SKM-1 (cell line): Measurements from ENCODE around the gene TXNRD2.

Experiments used
- DNase-seq: peaks from one replicate; lab custom pipeline; 2025; ENCODE audit not compliant: unreplicated experiment; lab: John Stamatoyannopoulos, UW

TXNRD2 gene

DNA sequence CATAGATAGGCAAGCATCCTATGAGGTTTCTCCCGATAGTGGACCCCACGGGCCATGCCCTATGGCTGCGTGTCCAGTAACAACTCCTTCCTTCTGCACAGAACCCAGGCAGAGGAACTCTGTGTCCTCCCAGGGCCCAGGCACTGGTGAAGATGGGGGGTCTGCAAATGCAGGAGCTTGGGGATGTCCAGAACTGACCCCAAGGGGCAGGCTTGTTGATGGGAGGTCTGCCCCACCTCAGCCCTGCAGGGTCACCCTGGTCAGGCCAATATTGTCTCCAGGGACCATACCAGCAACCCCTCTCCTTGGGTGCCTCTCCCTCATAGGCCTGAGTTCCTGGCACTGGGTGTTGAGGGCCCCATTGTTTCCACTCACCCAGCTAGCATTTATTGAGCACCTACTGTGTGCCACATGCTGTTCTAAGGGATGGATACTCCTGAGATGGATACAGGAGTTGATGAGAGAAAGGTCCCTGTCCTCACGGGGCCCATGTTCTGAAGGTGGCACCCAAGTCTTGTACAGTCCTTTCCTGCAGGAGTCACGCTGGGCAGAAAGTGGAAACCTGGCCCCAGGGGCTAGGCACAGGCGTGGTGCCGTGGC is 26.3 kb upstream of the TXNRD2 start:
- no peak for DNase-seq

DNA sequence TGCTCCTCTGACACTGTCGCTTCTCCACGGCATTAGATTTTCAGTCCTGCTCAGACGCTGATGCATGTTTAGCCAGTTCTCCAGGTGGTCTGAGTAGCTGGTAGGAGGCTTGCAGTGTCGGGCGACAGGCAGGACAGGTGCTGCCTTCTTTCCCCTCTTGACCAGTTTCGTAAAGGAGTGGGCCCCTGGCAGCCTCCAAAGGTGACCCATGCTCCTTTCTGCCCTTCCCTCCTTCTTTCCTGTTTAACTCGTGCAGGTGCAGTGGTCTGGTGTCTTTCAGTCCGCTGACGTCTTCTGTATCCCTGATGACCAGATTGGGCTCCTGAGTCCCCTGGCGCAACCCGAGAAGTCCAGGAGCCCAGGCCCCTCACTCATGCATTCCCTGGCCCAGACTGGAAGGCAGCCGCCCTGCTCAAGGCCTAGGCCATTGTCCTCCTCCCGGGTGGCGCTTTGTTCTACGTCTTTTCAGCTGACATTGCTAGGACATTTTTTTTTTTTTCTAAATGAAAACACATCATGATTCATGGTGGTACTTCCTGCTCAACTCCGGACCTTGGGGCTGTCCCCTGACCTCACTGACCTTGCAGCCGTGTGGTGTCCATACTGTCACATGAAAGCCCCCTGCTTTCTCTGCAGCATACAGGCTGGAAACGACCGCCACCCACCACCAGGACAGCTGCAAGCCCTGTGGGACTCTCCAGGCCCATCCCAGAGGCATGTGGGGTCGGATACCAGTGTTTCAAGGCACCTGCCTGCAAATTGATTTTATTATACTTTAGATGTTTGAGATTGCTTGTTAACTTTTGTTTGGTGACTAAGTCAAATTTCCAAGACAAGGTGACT is 25.5 kb upstream of the TXNRD2 start:
- DNase-seq = no peak

DNA sequence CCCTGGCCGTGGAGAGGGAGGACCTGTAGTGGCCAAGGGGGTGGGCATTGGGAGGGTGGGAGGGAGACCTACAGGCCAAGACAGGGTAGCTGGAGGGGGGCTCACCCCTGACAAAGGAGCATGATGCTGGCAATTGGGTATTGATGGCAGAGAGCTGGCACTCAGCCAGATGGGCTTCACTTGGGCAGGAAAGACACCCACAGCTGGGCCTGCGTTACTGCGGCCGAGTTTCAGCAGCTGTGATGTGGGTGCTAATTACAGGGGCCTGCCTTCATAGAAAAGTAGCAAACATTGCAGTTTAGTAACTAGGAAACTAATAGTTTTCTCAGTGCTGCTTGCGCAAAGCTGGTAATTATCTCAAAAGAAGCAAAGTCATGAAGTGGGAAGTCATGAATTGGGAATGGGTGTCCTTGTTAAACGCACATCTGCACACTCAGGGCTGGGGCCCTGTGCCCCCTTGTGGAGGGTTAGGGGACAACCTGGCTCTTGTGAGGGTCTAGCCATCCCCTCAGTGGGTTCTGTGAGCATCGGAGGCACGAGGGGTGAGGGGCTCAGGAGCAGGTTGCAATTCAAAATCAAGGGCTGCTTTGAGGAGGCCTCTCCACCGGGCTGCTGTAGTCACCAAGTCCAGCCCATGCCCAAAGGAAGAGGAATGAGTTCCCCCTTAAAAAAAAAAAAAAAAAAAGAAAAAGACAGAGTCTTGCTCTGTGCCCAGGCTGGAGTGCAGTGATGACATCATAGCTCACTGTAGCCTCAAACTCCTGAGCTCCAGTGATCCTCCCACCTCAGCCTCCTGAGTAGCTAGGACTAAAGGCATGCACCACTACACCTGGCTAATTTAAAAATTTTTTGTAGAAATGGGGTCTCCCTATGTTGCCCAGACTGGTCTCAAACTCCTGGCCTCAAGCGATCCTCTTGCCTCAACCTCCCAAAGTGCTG is 24.4 kb upstream of the TXNRD2 start:
- DNase-seq = no peak

DNA sequence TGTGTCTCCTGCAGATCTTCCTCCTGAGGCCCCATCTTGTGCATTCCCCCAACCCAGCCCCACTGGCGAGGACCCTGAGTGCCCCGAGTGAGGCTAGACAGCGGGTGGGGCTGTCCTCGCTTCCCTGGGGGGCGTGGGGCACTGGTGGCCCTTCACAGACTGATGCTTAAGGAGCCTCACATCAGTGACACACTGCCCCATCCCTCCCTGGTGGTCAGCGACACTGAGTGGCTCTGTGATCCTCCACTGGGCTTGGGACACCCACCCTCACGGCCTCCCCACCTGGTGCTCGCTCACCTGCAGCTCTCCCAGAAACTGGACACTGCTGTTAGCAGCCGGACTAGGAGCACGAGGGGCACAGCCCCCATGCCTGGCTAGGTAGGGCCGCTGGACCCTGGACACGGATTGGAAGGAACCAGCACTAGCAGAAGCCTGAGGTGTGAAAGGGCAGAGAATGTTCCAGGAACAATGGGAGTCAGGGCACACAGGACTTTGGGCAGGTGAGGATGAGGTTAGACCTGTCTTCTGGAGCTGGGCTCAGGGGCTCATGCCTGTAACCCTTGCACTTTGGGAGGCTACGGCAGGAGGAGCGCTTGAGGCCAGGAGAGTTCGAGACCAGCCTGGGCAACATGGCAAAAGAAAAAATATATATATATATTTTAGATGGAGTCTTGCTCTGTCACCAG is 23.2 kb upstream of the TXNRD2 start:
- DNase-seq = no peak

DNA sequence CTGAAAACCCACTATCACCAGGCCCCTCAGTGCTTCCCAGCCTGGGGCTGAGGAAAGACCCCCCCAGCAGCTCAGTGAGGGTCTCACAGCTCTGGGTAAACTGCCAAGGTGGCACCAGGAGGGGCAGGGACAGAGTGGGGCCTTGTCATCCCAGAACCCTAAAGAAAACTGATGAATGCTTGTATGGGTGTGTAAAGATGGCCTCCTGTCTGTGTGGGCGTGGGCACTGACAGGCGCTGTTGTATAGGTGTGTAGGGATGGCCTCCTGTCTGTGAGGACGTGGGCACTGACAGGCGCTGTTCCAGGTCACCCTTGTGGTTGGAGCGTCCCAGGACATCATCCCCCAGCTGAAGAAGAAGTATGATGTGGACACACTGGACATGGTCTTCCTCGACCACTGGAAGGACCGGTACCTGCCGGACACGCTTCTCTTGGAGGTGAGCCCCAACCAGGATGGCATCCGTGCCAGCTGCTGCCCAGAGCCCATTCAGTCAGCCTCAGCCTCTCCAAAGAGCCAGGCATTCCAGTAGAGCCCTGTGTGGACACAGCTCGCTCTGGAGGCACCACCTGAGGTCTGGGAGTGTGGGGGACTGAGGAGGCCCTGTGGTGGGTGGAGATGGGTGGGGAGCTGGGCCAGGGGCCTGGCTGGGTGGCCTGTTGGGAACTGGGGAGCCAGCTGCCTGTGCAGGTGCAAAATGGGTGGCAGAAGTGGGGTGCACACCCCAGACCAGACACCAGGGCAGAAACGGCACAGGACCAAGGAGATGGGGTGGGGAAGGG is 22.4 kb upstream of the TXNRD2 start:
- no peak for DNase-seq

DNA sequence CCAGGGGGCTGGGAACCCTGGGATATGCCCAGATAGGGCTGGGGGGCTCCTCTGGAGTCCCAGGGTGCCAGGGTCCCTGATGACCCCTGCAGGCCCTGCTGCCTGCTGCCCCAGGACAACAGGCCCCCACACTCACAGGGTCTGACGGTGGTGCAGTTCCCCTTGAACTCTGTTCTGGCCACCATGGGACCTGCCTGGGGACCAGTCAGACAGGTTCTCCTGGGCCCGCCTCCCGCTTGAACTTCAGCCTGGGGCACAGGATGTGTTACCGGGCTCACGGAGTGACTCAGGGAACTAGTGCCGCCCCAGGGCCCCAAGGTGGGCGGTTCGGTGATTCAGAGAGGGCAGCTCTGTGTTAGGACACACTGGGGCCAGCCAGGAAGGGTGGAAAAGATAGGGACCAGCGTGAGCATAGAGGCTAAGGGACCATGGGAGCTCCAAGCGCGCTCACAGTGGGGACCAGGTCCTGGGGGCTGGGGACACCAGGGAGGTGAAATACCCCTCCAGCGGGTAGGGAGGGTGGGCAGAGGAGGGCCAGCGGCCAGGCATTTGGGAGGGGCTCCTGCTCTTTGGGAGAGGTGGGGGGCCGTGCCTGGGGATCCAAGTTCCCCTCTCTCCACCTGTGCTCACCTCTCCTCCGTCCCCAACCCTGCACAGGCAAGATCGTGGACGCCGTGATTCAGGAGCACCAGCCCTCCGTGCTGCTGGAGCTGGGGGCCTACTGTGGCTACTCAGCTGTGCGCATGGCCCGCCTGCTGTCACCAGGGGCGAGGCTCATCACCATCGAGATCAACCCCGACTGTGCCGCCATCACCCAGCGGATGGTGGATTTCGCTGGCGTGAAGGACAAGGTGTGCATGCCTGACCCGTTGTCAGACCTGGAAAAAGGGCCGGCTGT is 21.5 kb upstream of the TXNRD2 start:
- no peak for DNase-seq

DNA sequence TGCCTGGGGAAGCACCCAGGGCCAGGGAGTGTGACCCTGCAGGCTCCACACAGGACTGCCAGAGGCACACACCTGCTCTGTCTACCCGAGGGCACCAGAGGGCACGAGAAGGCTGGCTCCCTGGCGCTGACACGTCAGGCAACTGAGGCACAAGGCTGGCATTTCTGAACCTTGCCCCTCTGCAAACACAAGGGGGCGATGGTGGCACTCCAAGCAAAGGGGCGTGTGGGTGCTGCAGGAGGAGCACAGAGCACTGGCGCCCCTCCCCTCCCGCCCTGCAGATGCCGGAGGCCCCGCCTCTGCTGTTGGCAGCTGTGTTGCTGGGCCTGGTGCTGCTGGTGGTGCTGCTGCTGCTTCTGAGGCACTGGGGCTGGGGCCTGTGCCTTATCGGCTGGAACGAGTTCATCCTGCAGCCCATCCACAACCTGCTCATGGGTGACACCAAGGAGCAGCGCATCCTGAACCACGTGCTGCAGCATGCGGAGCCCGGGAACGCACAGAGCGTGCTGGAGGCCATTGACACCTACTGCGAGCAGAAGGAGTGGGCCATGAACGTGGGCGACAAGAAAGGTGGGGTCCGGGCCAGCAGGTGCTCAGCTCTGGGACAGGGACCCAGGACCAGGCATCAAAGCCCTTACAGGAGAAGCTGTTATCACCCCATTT is 20.8 kb upstream of the TXNRD2 start:
- DNase-seq = no peak

DNA sequence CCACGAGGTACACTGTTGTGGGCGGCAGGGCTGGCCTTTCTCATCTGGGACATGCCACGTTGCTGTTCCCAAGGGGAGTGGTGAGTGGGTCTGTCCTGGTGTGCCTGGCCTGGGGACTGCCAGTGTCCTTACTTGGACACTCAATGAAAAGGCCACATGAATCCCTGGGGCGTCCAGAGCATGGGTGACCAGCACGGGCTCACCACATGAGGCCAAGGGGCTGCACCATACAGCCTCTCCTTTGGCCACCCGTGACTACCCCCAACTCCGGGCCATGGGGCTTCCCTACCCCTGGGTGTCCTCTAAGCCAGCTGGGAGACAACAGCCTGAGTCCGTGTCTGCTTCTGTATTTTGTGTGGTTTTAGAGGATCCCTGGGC is 20.2 kb upstream of the TXNRD2 start:
- DNase-seq = no peak

DNA sequence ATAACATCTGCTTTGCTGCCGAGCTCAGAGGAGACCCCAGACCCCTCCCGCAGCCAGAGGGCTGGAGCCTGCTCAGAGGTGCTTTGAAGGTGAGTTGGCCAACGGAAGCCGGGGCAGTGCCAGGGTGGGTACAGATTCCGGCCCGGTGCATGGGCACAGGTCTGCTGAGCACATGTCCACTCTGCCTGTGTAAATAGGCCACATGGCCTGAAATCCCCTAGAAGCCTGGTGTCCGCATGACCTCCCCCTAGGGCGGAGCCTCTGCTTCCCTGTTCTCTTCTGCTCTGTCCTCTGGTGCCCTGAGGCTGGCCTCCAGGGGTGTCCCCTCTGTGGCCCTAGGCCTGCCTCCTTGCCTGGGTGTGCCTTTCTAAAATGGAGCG is 19.6 kb upstream of the TXNRD2 start:
- DNase-seq = no peak

DNA sequence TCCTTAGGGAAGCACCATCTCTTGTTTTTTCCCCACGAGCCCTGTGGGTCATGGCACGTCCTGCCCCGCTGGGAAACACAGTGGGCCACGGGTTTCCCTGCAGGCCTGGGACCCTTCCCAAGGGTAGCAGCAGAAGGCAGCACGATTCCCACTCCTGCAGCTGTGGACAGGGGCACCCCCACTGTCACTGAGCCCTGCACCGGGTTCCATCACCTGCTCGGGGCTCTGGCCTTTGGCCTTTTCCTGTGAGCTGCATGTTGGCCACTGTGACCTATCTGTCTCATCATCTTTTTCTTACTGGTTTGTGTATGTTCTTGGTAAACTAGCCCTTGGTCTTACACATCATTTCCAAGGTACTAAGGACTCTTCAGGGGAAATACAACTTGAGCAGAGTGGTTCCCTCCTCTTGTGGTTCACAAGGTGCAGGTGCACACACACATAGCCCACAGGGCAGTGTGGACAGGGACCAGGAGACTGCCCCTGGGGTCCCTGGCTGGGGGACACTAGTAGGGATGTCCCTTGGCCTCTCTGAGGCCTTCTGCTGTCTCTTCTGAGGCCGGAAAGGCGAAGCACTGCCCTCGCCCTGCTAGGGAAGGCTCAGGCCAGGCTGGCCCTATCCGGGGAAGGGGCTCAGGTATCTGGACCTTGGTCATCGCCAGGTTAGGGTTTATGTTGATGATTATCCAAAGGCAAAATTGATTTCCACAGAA is 19.0 kb upstream of the TXNRD2 start:
- DNase-seq = no peak

DNA sequence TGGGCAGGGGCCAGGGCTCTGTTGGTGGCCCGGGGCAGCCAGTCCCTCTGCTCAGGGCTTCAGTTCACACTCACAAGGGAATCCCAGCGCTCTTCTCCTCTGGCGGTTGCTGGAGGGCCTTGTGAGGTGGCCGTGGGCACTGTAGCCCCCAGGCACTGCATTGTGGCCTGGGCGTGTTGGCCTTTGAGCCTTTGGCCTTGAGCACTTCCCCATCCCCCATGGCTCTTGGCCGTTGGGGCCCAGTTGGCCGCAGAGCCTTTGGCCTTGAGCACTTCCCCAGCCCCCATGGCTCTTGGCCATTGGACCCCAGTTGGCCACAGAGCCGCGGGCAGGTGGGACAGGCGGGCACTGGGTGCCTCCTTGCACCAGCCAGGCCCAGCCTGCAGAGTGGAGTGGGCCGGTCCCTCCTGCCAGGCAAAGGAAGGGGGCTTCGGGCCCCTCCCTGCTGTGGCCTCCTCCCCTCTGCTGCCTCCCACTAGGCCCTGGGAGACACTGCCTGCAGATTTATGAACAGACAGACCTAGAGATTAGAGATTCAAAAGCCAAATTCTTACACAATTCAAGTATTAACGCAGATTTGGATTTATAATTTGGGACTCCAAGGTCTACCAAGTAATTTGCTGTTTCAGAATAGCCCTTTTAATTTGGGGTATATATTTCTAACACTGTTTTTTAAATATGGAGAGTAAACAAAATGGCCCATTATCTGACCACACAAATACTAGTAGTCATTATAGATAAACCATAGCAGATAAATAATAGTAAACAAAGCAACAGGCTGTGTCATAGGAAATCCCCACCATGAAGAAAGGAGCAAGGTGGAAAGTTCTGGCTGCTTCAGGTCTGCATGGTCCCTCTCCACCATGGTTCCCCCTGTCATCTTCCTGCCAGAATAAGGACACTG is 18.2 kb upstream of the TXNRD2 start:
- DNase-seq = no peak

DNA sequence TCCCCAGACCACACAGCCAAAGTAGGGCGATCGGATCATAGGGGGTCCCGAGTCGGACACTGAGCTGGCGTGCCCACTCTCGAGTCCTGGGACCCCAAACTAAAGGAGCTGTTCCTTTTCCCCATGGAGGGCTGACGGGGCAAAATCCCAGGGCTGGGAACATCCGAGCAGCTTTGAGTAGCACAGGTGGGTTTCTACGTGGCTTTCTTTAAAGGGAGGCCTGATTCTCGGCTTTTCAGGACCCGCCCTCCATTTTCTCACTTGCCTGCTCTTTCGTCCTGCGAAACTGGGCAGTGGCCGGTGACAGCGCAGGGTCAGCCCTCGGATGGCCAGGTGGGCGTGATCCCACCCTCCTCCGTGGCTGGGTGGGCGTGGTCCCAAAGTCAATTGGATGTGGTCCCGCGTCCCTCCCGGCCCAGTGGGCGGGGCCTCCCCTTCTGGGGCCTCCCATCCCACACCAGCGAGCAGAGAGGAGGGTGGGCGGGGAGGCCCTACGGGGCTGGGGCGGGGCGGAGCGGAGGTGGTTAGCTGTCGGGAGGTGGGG is 17.5 kb upstream of the TXNRD2 start:
- no peak for DNase-seq

DNA sequence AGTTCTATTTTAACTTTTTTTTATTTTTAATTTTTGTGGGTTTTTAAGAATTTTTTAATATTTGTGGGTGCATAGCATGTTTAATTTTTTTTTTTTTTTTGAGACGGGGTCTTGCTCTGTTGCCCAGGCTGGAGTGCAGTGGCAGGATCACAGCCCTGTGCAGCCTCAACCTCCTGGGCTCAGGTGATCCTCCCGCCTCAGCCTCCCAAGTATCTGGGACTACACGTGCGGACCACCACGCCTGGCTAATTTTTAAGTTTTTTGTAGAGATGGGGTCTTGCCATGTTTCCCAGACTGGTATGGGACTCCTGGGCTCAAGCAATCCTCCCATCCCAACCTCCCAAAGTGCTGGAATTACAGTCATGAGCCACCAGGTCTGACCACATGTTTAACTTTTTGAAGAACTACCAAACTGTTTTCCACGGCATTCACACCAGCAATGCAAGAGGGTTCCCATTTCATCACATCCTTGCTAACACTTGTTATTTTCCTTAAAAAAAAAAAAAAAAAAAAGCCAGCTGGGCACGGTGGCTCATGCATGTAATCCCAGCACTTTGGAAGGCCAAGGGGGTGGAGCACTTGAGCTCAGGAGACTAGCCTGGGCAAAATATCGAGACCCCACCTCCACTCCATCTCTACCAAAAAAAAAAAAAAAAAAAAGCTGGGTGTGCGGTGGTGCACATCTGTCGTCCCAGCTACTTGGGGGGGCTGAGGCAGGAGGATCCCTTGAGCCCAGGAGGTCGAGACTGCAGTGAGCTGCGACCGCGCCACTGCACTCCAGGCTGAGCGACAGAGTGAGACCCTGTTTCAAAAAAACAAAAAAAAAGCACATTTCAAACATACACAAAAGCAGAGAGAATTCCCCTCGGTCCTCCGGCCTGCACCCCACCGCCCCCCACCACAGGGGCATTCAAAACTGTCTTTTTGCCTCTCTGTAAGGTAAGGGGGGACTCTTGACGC is 16.7 kb upstream of the TXNRD2 start:
- no peak for DNase-seq

DNA sequence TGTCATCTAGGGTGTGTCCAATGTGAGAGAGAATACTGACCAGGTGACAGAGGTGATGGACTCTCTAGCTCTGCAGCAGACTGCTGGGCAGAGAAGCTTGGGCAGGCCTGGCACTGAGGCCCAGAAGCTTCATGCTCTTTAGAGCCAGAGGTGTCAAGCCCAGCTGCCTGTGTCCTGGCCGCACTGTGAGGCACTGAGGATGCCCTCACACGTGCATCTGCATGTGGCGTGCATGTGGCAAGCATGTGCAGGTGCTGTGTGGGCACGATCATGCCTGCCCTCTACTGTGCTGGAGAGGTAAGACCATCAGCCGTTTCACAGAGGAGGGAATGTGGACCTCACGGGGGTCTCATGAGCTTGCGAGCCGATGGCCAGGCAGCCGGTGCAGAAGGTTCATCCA is 15.8 kb upstream of the TXNRD2 start:
- DNase-seq = no peak

DNA sequence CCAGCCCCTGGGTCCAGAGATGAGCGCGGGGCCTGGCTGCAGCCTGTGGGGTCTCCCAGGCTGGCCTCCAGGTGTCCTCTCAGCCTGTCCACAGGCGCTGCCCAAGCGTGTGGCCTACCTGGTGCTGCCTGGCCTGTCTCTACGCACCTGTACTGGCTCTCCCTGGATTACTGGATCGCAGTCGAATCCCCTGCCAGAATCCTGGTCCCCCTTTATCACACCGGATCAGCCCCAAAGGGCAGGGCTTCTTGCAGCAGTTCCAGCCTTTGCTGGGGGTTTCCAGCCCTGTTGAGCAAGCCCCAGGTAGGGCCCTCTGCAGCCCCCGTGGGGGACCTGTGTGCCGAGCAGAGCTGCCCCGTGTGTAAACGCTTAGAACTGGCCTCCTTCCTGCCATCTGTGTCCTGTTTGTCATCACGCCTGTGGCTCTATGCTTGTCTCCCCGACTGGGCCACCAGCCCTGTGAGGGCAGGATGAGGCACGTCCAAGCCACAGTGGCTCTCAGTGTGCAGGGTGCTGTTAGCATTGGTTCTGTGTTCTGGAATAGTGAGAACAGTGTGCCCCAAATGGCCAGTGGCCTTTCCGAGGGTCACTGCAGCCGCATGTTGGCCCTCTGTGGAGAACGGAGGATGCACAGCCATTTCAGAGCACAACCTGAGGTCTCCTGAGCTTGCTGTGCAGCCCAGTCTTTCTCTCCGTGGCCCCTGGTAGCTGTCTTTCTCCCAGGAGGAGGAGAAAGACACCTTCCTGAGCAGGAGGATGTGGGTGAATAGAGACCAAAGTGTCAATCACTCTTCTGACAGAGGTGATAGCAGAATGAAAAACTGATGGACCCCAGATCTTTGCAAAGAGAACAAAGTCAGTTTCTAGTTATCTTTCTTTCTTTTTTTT is 13.9 kb upstream of the TXNRD2 start:
- no peak for DNase-seq
